ENCODE data around the gene MDFIC2. TPM values are rescaled to one million over a fixed set of nuclear protein-coding genes. Genes with fewer than 3 reads are reported as not detected.

The MDFIC2 gene
- total and polyA plus RNA-seq, 2 of the 13 experiments (the other 11 are each of a cell fraction or from before 2014, with no cell fraction given) = not detected

GRCh38 chr3:70333080-70333479, 20.6 kb upstream of the MDFIC2 start:
- WGBS (ENCODE audit: low lambda C conversion rate) = 21% methylated on average over 3 of the region's 3 CpGs
- no peak overlapping the region for H2AFZ ChIP-seq (ENCODE audit: low read length)
- no peak overlapping the region for H3K4me3 ChIP-seq (replicated peaks in 1 of 3; ENCODE audit: insufficient read depth in 1 of 3, low read depth in 2 of 3, low read length in 3 of 3)
- ATAC-seq (no peak), FAIRE-seq (no peak), DNase-seq (ENCODE audit: low spot score) (no peak)
- no peak overlapping the region for H3K4me2 ChIP-seq (ENCODE audit: low read depth, low read length)
- no peaks in the 10 kb centered on the region for H3K4me1 ChIP-seq (ENCODE audit: insufficient read depth, low read length)
- no peaks in the 10 kb centered on the region for H3K79me2 ChIP-seq (ENCODE audit: insufficient read depth, low read length)
- H3K9me3 ChIP-seq (ENCODE audit: low read length) = no peaks in the 10 kb centered on the region
- H3K36me3 ChIP-seq (replicated peaks in 1 of 2; ENCODE audit: control insufficient read depth in 1 of 2, insufficient read depth in 2 of 2, low read length in 2 of 2) = no peaks in the 10 kb centered on the region
- ChIA-PET CTCF (ENCODE audit: low intra/inter-chr PET ratio, low total read pairs) (no interaction called here), POLR2A (no interaction called here)
- no peak overlapping the region for H3K27ac ChIP-seq (ENCODE audit: extremely low read length, insufficient read depth, low read length)
- no peaks in the 10 kb centered on the region for H4K20me1 ChIP-seq (ENCODE audit: insufficient read depth, low read length)
- no peak overlapping the region for H3K9ac ChIP-seq (ENCODE audit: insufficient read depth, low read depth, low read length)
- H3K27me3 ChIP-seq (ENCODE audit: control insufficient read depth in 1 of 2, insufficient read depth in 2 of 2, low read length in 2 of 2) = no peaks in the 10 kb centered on the region
- in situ Hi-C loops (cut with HindIII; ENCODE audit: extremely low pct_ligation_motif_present, low pct_unique_long_range_greater_than_20kb) (no loop called here), intact Hi-C loops (cut with micrococcal nuclease; ENCODE audit: unreplicated experiment) (no loop called here)
- BruUV-seq (replicated peaks) = no TSS peak
- TF ChIP-seq ZNF577 (CRISPR knock-in tag; IDR thresholded peaks at IDR 0.05; ENCODE audit: borderline replicate concordance, low read depth) (no peak), CEBPZ (IDR thresholded peaks at IDR 0.05; ENCODE audit: low read length) (no peak), ZBTB46 (CRISPR knock-in tag; IDR thresholded peaks at IDR 0.05; ENCODE audit: borderline replicate concordance) (no peak), IKZF1 (IDR thresholded peaks at IDR 0.05) (no peak), PRMT3 (CRISPR knock-in tag; IDR thresholded peaks at IDR 0.05; ENCODE audit: borderline replicate concordance, low read depth) (no peak), GABPA (IDR thresholded peaks at IDR 0.05; ENCODE audit: low read depth, low read length) (no peak), GABPA (CRISPR knock-in tag; IDR thresholded peaks at IDR 0.05; ENCODE audit: low read depth) (no peak), FLYWCH1 (CRISPR knock-in tag; IDR thresholded peaks at IDR 0.05) (no peak), ZNF230 (CRISPR knock-in tag; IDR thresholded peaks at IDR 0.05) (no peak), ZMAT5 (CRISPR knock-in tag; IDR thresholded peaks at IDR 0.05; ENCODE audit: borderline replicate concordance, low read depth) (no peak), ZNF878 (CRISPR knock-in tag; IDR thresholded peaks at IDR 0.05) (no peak), SIN3B (IDR thresholded peaks at IDR 0.05; ENCODE audit: low read length) (no peak), NFIB (CRISPR knock-in tag; IDR thresholded peaks at IDR 0.05; ENCODE audit: borderline replicate concordance) (no peak), ZNF691 (CRISPR knock-in tag; IDR thresholded peaks at IDR 0.05; ENCODE audit: borderline replicate concordance, low read depth) (no peak)
